ENCODE measurements around the gene OCRL.

The OCRL gene

GRCh38 chrX:129577473-129577872 is 37.4 kb downstream of the OCRL start:
- no peaks in the 10 kb centered on the region for H3K36me3 ChIP-seq (ENCODE audit: control insufficient read depth, insufficient read depth, low read length)
- H3K4me1 ChIP-seq (ENCODE audit: control insufficient read depth, insufficient read depth, low read length, poor library complexity, severe bottlenecking), result no peaks in the 10 kb centered on the region
- H3K9me3 ChIP-seq (ENCODE audit: control insufficient read depth, low read length), result no peaks in the 10 kb centered on the region
- H3K27ac ChIP-seq (ENCODE audit: insufficient read depth, low read length, poor library complexity, severe bottlenecking), result no peak overlapping the region
- H3K27me3 ChIP-seq (replicated peaks; ENCODE audit: control insufficient read depth, insufficient read depth, low read length, poor library complexity, severe bottlenecking), result no peaks in the 10 kb centered on the region
- no peak for DNase-seq
- no peak overlapping the region for H3K4me3 ChIP-seq (ENCODE audit: insufficient read depth, low read depth, low read length, poor library complexity, severe bottlenecking)

- no peaks in the 10 kb centered on the region for H3K27me3 ChIP-seq (replicated peaks; ENCODE audit: control insufficient read depth, insufficient read depth, low read length, poor library complexity, severe bottlenecking)
- no peaks in the 10 kb centered on the region for H3K9me3 ChIP-seq (ENCODE audit: control insufficient read depth, low read length)
- no peak for DNase-seq
- H3K4me3 ChIP-seq (ENCODE audit: insufficient read depth, low read depth, low read length, poor library complexity, severe bottlenecking), result no peak overlapping the region
- H3K4me1 ChIP-seq (ENCODE audit: control insufficient read depth, insufficient read depth, low read length, poor library complexity, severe bottlenecking), result no peaks in the 10 kb centered on the region
- no peaks in the 10 kb centered on the region for H3K36me3 ChIP-seq (ENCODE audit: control insufficient read depth, insufficient read depth, low read length)
- H3K27ac ChIP-seq (ENCODE audit: insufficient read depth, low read length, poor library complexity, severe bottlenecking), result no peak overlapping the region
These were observed 37.8 kb downstream of the OCRL start for GRCh38 chrX:129577877-129578276.

GRCh38 chrX:129581904-129582303 is 41.8 kb downstream of the OCRL start:
- H3K4me3 ChIP-seq (ENCODE audit: insufficient read depth, low read depth, low read length, poor library complexity, severe bottlenecking), result no peak overlapping the region
- DNase-seq, result no peak
- no peaks in the 10 kb centered on the region for H3K27me3 ChIP-seq (replicated peaks; ENCODE audit: control insufficient read depth, insufficient read depth, low read length, poor library complexity, severe bottlenecking)
- H3K36me3 ChIP-seq (ENCODE audit: control insufficient read depth, insufficient read depth, low read length), result no peaks in the 10 kb centered on the region
- no peaks in the 10 kb centered on the region for H3K9me3 ChIP-seq (ENCODE audit: control insufficient read depth, low read length)
- H3K4me1 ChIP-seq (ENCODE audit: control insufficient read depth, insufficient read depth, low read length, poor library complexity, severe bottlenecking), result no peaks in the 10 kb centered on the region
- no peak overlapping the region for H3K27ac ChIP-seq (ENCODE audit: insufficient read depth, low read length, poor library complexity, severe bottlenecking)

- H3K27me3 ChIP-seq (replicated peaks; ENCODE audit: control insufficient read depth, insufficient read depth, low read length, poor library complexity, severe bottlenecking), result no peaks in the 10 kb centered on the region
- H3K9me3 ChIP-seq (ENCODE audit: control insufficient read depth, low read length), result no peaks in the 10 kb centered on the region
- no peaks in the 10 kb centered on the region for H3K4me1 ChIP-seq (ENCODE audit: control insufficient read depth, insufficient read depth, low read length, poor library complexity, severe bottlenecking)
- H3K4me3 ChIP-seq (ENCODE audit: insufficient read depth, low read depth, low read length, poor library complexity, severe bottlenecking), result no peak overlapping the region
- DNase-seq, result no peak
- H3K36me3 ChIP-seq (ENCODE audit: control insufficient read depth, insufficient read depth, low read length), result no peaks in the 10 kb centered on the region
- H3K27ac ChIP-seq (ENCODE audit: insufficient read depth, low read length, poor library complexity, severe bottlenecking), result no peak overlapping the region
These were observed 45.1 kb downstream of the OCRL start for GRCh38 chrX:129585167-129585566.

GRCh38 chrX:129585691-129586090 is 45.6 kb downstream of the OCRL start:
- no peaks in the 10 kb centered on the region for H3K9me3 ChIP-seq (ENCODE audit: control insufficient read depth, low read length)

GRCh38 chrX:129586446-129586845 is 46.4 kb downstream of the OCRL start:
- Histone ChIP-seq H3K36me3 (ENCODE audit: control insufficient read depth, insufficient read depth, low read length) (no peaks in the 10 kb centered on the region), H3K9me3 (ENCODE audit: control insufficient read depth, low read length) (no peaks in the 10 kb centered on the region), H3K4me1 (ENCODE audit: control insufficient read depth, insufficient read depth, low read length, poor library complexity, severe bottlenecking) (no peaks in the 10 kb centered on the region), H3K27me3 (replicated peaks; ENCODE audit: control insufficient read depth, insufficient read depth, low read length, poor library complexity, severe bottlenecking) (no peaks in the 10 kb centered on the region), H3K4me3 (ENCODE audit: insufficient read depth, low read depth, low read length, poor library complexity, severe bottlenecking) (no peak overlapping the region), H3K27ac (ENCODE audit: insufficient read depth, low read length, poor library complexity, severe bottlenecking) (no peak overlapping the region)
- no peak for DNase-seq

More at GRCh38 chrX:129585691-129586090, 45.6 kb downstream of the OCRL start:
- no peaks in the 10 kb centered on the region for H3K27me3 ChIP-seq (replicated peaks; ENCODE audit: control insufficient read depth, insufficient read depth, low read length, poor library complexity, severe bottlenecking)
- no peak for DNase-seq
- H3K4me1 ChIP-seq (ENCODE audit: control insufficient read depth, insufficient read depth, low read length, poor library complexity, severe bottlenecking), result no peaks in the 10 kb centered on the region
- no peak overlapping the region for H3K27ac ChIP-seq (ENCODE audit: insufficient read depth, low read length, poor library complexity, severe bottlenecking)
- no peaks in the 10 kb centered on the region for H3K36me3 ChIP-seq (ENCODE audit: control insufficient read depth, insufficient read depth, low read length)
- H3K4me3 ChIP-seq (ENCODE audit: insufficient read depth, low read depth, low read length, poor library complexity, severe bottlenecking), result no peak overlapping the region

GRCh38 chrX:129590596-129590995 is 50.5 kb downstream of the OCRL start:
- Histone ChIP-seq H3K27ac (ENCODE audit: insufficient read depth, low read length, poor library complexity, severe bottlenecking) (no peak overlapping the region), H3K4me3 (ENCODE audit: insufficient read depth, low read depth, low read length, poor library complexity, severe bottlenecking) (no peak overlapping the region), H3K4me1 (ENCODE audit: control insufficient read depth, insufficient read depth, low read length, poor library complexity, severe bottlenecking) (no peaks in the 10 kb centered on the region), H3K9me3 (ENCODE audit: control insufficient read depth, low read length) (no peaks in the 10 kb centered on the region), H3K27me3 (replicated peaks; ENCODE audit: control insufficient read depth, insufficient read depth, low read length, poor library complexity, severe bottlenecking) (no peaks in the 10 kb centered on the region), H3K36me3 (ENCODE audit: control insufficient read depth, insufficient read depth, low read length) (no peaks in the 10 kb centered on the region)
- no peak for DNase-seq

GRCh38 chrX:129593137-129593536 is 53.1 kb downstream of the OCRL start:
- no peak for DNase-seq
- Histone ChIP-seq H3K9me3 (ENCODE audit: control insufficient read depth, low read length) (no peaks in the 10 kb centered on the region), H3K27me3 (replicated peaks; ENCODE audit: control insufficient read depth, insufficient read depth, low read length, poor library complexity, severe bottlenecking) (no peaks in the 10 kb centered on the region), H3K4me3 (ENCODE audit: insufficient read depth, low read depth, low read length, poor library complexity, severe bottlenecking) (no peak overlapping the region), H3K4me1 (ENCODE audit: control insufficient read depth, insufficient read depth, low read length, poor library complexity, severe bottlenecking) (no peaks in the 10 kb centered on the region), H3K27ac (ENCODE audit: insufficient read depth, low read length, poor library complexity, severe bottlenecking) (no peak overlapping the region), H3K36me3 (ENCODE audit: control insufficient read depth, insufficient read depth, low read length) (no peaks in the 10 kb centered on the region)

- no peaks in the 10 kb centered on the region for H3K9me3 ChIP-seq (ENCODE audit: control insufficient read depth, low read length)
- no peaks in the 10 kb centered on the region for H3K27me3 ChIP-seq (replicated peaks; ENCODE audit: control insufficient read depth, insufficient read depth, low read length, poor library complexity, severe bottlenecking)
- no peaks in the 10 kb centered on the region for H3K36me3 ChIP-seq (ENCODE audit: control insufficient read depth, insufficient read depth, low read length)
- no peaks in the 10 kb centered on the region for H3K4me1 ChIP-seq (ENCODE audit: control insufficient read depth, insufficient read depth, low read length, poor library complexity, severe bottlenecking)
- H3K27ac ChIP-seq (ENCODE audit: insufficient read depth, low read length, poor library complexity, severe bottlenecking), result no peak overlapping the region
- DNase-seq, result no peak
- no peak overlapping the region for H3K4me3 ChIP-seq (ENCODE audit: insufficient read depth, low read depth, low read length, poor library complexity, severe bottlenecking)
These were observed 54.7 kb downstream of the OCRL start for GRCh38 chrX:129594781-129595180.

GRCh38 chrX:129596077-129596476 is 56.0 kb downstream of the OCRL start:
- Histone ChIP-seq H3K9me3 (ENCODE audit: control insufficient read depth, low read length) (no peaks in the 10 kb centered on the region), H3K4me1 (ENCODE audit: control insufficient read depth, insufficient read depth, low read length, poor library complexity, severe bottlenecking) (no peaks in the 10 kb centered on the region), H3K27ac (ENCODE audit: insufficient read depth, low read length, poor library complexity, severe bottlenecking) (no peak overlapping the region), H3K36me3 (ENCODE audit: control insufficient read depth, insufficient read depth, low read length) (no peaks in the 10 kb centered on the region), H3K4me3 (ENCODE audit: insufficient read depth, low read depth, low read length, poor library complexity, severe bottlenecking) (no peak overlapping the region), H3K27me3 (replicated peaks; ENCODE audit: control insufficient read depth, insufficient read depth, low read length, poor library complexity, severe bottlenecking) (no peaks in the 10 kb centered on the region)
- DNase-seq, result no peak

- no peaks in the 10 kb centered on the region for H3K4me1 ChIP-seq (ENCODE audit: control insufficient read depth, insufficient read depth, low read length, poor library complexity, severe bottlenecking)
These were observed 57.8 kb downstream of the OCRL start for GRCh38 chrX:129597905-129598304.

More at GRCh38 chrX:129597905-129598304, 57.8 kb downstream of the OCRL start:
- Histone ChIP-seq H3K36me3 (ENCODE audit: control insufficient read depth, insufficient read depth, low read length) (no peaks in the 10 kb centered on the region), H3K9me3 (ENCODE audit: control insufficient read depth, low read length) (no peaks in the 10 kb centered on the region), H3K27me3 (replicated peaks; ENCODE audit: control insufficient read depth, insufficient read depth, low read length, poor library complexity, severe bottlenecking) (no peaks in the 10 kb centered on the region), H3K4me3 (ENCODE audit: insufficient read depth, low read depth, low read length, poor library complexity, severe bottlenecking) (no peak overlapping the region), H3K27ac (ENCODE audit: insufficient read depth, low read length, poor library complexity, severe bottlenecking) (no peak overlapping the region)
- DNase-seq, result no peak

Data from effector memory CD4-positive, alpha-beta T cell (primary cell).